Retinal pigment epithelial cell (primary cell): ENCODE data around the gene CRLF1.
A peak's percentile ranks its signal among the peaks of the same experiment; 100 is the strongest.

ENCODE experiments used
- DNase-seq: peaks from one replicate; pipeline ENCODE4 v3.0.0-alpha.2; 2010; ENCODE audit warnings: low read depth
- H3K4me3 ChIP-seq: 2 replicates; pipeline ENCODE4 v1.5.1; 2011; ENCODE audit warnings: mild to moderate bottlenecking, low read length, control low read depth, moderate library complexity
- CTCF ChIP-seq: conservative IDR thresholded peaks from 2 replicates; pipeline ENCODE4 v1.5.1; 2011; ENCODE audit warnings: low read depth, low read length, control low read depth, inconsistent platforms

CRLF1 gene

GRCh38 chr19:18646535-18647370 lies 40.2 kb upstream of the CRLF1 start:
- H3K4me3 ChIP-seq: no peak overlapping the region
- no peak for TF ChIP-seq CTCF
- no peak for DNase-seq

- DNase-seq: no peak
- H3K4me3 ChIP-seq: no peak overlapping the region
- no peak for TF ChIP-seq CTCF
Measured at GRCh38 chr19:18645035-18645511, 38.5 kb upstream of the CRLF1 start.

GRCh38 chr19:18644196-18645034 lies 37.8 kb upstream of the CRLF1 start:
- TF ChIP-seq CTCF: no peak
- DNase-seq: no peak
- no peak overlapping the region for H3K4me3 ChIP-seq

- no peak for DNase-seq
- no peak overlapping the region for H3K4me3 ChIP-seq
- TF ChIP-seq CTCF: no peak
Measured at GRCh38 chr19:18639706-18640243, 33.2 kb upstream of the CRLF1 start.

- DNase-seq: no peak
- TF ChIP-seq CTCF: no peak
- H3K4me3 ChIP-seq: peak overlapping the region; percentile 78
Measured at GRCh38 chr19:18637673-18638630, 31.4 kb upstream of the CRLF1 start.

GRCh38 chr19:18636969-18637629 lies 30.5 kb upstream of the CRLF1 start, which contains the start of gene KLHL26:
Gene KLHL26 (plus strand): TSS chr19:18637028. CDS start chr19:18637055, 27 bp downstream.
- DNase-seq: no peak
- H3K4me3 ChIP-seq: peak within 1 kb of the TSS; percentile 78
- no peak for TF ChIP-seq CTCF
